HEK293 (cell line): ENCODE results near the gene SLFN12L.

ENCODE experiments used
- CTCF ChIA-PET: fragments of 350-600 bp; formaldehyde crosslinking; extraction: SDS; loops from one replicate; lab custom pipeline; 2021; ENCODE audit warnings: antibody characterized with exemption; lab: Yijun Ruan, JAX
- POLR2A ChIA-PET: fragments of 300-600 bp; formaldehyde crosslinking; extraction: SDS; loops from one replicate; lab custom pipeline; 2020; ENCODE audit warnings: antibody characterized with exemption, inconsistent platforms; lab: Yijun Ruan, JAX
- H3K27ac ChIP-seq: fragments of 200-500 bp; sonication (Bioruptor generic); 2 replicates; pipeline ENCODE4 v1.5.1; 2014; ENCODE audit warnings: low read depth, low read length, control low read depth, inconsistent platforms; ENCODE audit errors: extremely low read depth
- H3K36me3 ChIP-seq, 2 experiments: fragments of 200-500 bp in 1 of 2; sonication (Bioruptor generic) in 1 of 2; 1 replicate in 1 of 2; 2 replicates in 1 of 2; pipeline ENCODE4 v1.5.1; 2014 to 2017; ENCODE audit warnings: inconsistent platforms in 2 of 2, low read length in 2 of 2; ENCODE audit not compliant: control insufficient read depth in 2 of 2, insufficient read depth in 1 of 2
- H3K4me1 ChIP-seq: fragments of 200-500 bp; sonication (Bioruptor generic); 2 replicates; pipeline ENCODE4 v1.5.1; 2014; ENCODE audit warnings: mild to moderate bottlenecking, low read length, inconsistent platforms; ENCODE audit not compliant: control insufficient read depth, insufficient read depth
- H3K4me3 ChIP-seq: 2 replicates; pipeline ENCODE4 v1.5.1; 2011; ENCODE audit warnings: low read depth, mild to moderate bottlenecking, control low read depth, low read length, moderate library complexity
- H3K9me3 ChIP-seq: fragments of 200-500 bp; sonication (Bioruptor generic); 2 replicates; pipeline ENCODE4 v1.5.1; 2014; ENCODE audit warnings: low read depth, low read length, inconsistent platforms; ENCODE audit not compliant: control insufficient read depth, insufficient read depth
- EGR2 ChIP-seq: fragments of 450-650 bp; formaldehyde crosslinking; IDR thresholded peaks from 2 replicates; pipeline ENCODE4 v1.5.1; 2016; ENCODE audit warnings: low read depth, missing biosample characterization, missing genetic modification characterization
- HOXD13 ChIP-seq: sonication (generic); formaldehyde crosslinking; IDR thresholded peaks from 2 replicates; pipeline ENCODE4 v1.8.0; 2022; ENCODE audit warnings: missing genetic modification reagents, borderline replicate concordance
- IKZF3 ChIP-seq: fragments of 450-650 bp; IDR thresholded peaks from 2 replicates; pipeline ENCODE4 v1.5.0; 2018; ENCODE audit warnings: missing biosample characterization, mild to moderate bottlenecking, missing genetic modification characterization, moderate library complexity
- PRDM2 ChIP-seq: fragments of 450-650 bp; formaldehyde crosslinking; IDR thresholded peaks from 2 replicates; pipeline ENCODE4 v1.5.1; 2016; ENCODE audit warnings: missing biosample characterization, missing genetic modification characterization, borderline replicate concordance
- SCRT1 ChIP-seq: fragments of 450-650 bp; formaldehyde crosslinking; IDR thresholded peaks from 2 replicates; pipeline ENCODE4 v1.5.1; 2016; ENCODE audit warnings: missing biosample characterization, missing genetic modification characterization, borderline replicate concordance
- SCRT2 ChIP-seq: fragments of 450-650 bp; formaldehyde crosslinking; IDR thresholded peaks from 2 replicates; pipeline ENCODE4 v1.5.1; 2016; ENCODE audit warnings: missing biosample characterization, missing genetic modification characterization
- TSHZ1 ChIP-seq: fragments of 450-650 bp; formaldehyde crosslinking; IDR thresholded peaks from 2 replicates; pipeline ENCODE4 v1.5.1; 2016; ENCODE audit warnings: missing biosample characterization, missing genetic modification characterization, borderline replicate concordance
- WT1 ChIP-seq: fragments of 450-650 bp; formaldehyde crosslinking; IDR thresholded peaks from 2 replicates; pipeline ENCODE4 v1.5.1; 2016; ENCODE audit warnings: missing biosample characterization, missing genetic modification characterization
- ZEB2 ChIP-seq: fragments of 450-650 bp; formaldehyde crosslinking; IDR thresholded peaks from 2 replicates; pipeline ENCODE4 v1.5.1; 2016; ENCODE audit warnings: missing biosample characterization, missing genetic modification characterization
- ZFHX2 ChIP-seq: fragments of 450-650 bp; formaldehyde crosslinking; conservative IDR thresholded peaks from 2 replicates; pipeline ENCODE4 v1.5.1; 2016; ENCODE audit warnings: missing biosample characterization, missing genetic modification characterization
- ZNF112 ChIP-seq: fragments of 450-650 bp; formaldehyde crosslinking; IDR thresholded peaks from 2 replicates; pipeline ENCODE4 v1.5.0; 2017; ENCODE audit warnings: missing biosample characterization, missing genetic modification characterization
- ZNF121 ChIP-seq: fragments of 450-650 bp; formaldehyde crosslinking; IDR thresholded peaks from 2 replicates; pipeline ENCODE4 v1.5.1; 2016; ENCODE audit warnings: missing biosample characterization, missing genetic modification characterization
- ZNF133 ChIP-seq: fragments of 450-650 bp; formaldehyde crosslinking; IDR thresholded peaks from 2 replicates; pipeline ENCODE4 v1.5.1; 2016; ENCODE audit warnings: missing biosample characterization, missing genetic modification characterization
- ZNF16 ChIP-seq: fragments of 450-650 bp; formaldehyde crosslinking; IDR thresholded peaks from 2 replicates; pipeline ENCODE4 v1.5.1; 2016; ENCODE audit warnings: low read depth, missing biosample characterization, missing genetic modification characterization
- ZNF311 ChIP-seq: fragments of 450-650 bp; formaldehyde crosslinking; IDR thresholded peaks from 2 replicates; pipeline ENCODE4 v1.5.1; 2017; ENCODE audit warnings: missing biosample characterization, missing genetic modification characterization, borderline replicate concordance
- ZNF366 ChIP-seq: fragments of 450-650 bp; formaldehyde crosslinking; conservative IDR thresholded peaks from 2 replicates; pipeline ENCODE4 v1.5.1; 2016; ENCODE audit warnings: missing biosample characterization, missing genetic modification characterization
- ZNF521 ChIP-seq: fragments of 450-650 bp; formaldehyde crosslinking; IDR thresholded peaks from 2 replicates; pipeline ENCODE4 v1.5.1; 2017; ENCODE audit warnings: missing biosample characterization, mild to moderate bottlenecking, missing genetic modification characterization
- ZNF530 ChIP-seq: fragments of 450-650 bp; formaldehyde crosslinking; IDR thresholded peaks from 2 replicates; pipeline ENCODE4 v1.5.1; 2016; ENCODE audit warnings: low read depth, missing biosample characterization, missing genetic modification characterization
- ZNF670 ChIP-seq: fragments of 450-650 bp; formaldehyde crosslinking; IDR thresholded peaks from 2 replicates; pipeline ENCODE4 v1.5.1; 2016; ENCODE audit warnings: missing biosample characterization, missing genetic modification characterization, low read depth
- ZNF777 ChIP-seq: fragments of 450-650 bp; formaldehyde crosslinking; IDR thresholded peaks from 2 replicates; pipeline ENCODE4 v1.5.1; 2017; ENCODE audit warnings: missing biosample characterization, missing genetic modification characterization, borderline replicate concordance
- TF ChIP-seq, protein P1 (sequence below): fragments of 450-650 bp; formaldehyde crosslinking; optimal IDR thresholded peaks from 2 replicates; pipeline ENCODE3; 2016; ENCODE audit warnings: missing biosample characterization, mild to moderate bottlenecking, missing genetic modification characterization
- TF ChIP-seq, protein P2 (sequence below): fragments of 450-650 bp; formaldehyde crosslinking; IDR thresholded peaks from 2 replicates; pipeline ENCODE4 v1.5.1; 2017; ENCODE audit warnings: missing biosample characterization, missing genetic modification characterization

SLFN12L gene

GRCh38 chr17:35543856-35544255 lies 6.4 kb upstream of the SLFN12L start (continued):
- no peak for TF ChIP-seq ZNF133
- no peak for TF ChIP-seq TSHZ1 (tag by site-specific recombination)
- TF ChIP-seq EGR2: no peak
- no peak for TF ChIP-seq PRDM2 (tag by site-specific recombination)
- no peak for TF ChIP-seq ZNF670 (tag by site-specific recombination)

DNA sequence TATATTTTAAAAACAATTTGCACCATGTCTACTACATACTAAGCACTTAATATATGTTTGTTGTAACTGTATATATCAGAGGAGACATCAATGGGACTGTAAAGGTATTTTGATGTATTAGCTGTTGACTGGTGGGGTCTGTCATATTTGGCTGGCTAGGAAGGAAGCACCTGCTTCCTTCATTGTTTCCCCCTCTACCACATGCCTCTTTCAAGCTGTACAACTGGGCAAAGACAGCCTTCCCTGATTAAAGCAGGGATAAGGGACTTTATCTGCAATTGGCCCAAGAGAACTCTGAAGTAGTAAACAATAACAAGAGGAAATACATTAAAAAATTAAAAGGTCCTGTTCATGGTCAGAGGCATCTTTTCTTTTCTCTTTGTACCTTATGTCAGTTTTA lies 5.5 kb upstream of the SLFN12L start:
- no peaks in the 10 kb centered on the region for H3K9me3 ChIP-seq
- no peak overlapping the region for H3K27ac ChIP-seq
- ChIA-PET CTCF (interaction anchor here (0.6 to 4.3 kb wide), 5 partner anchors 10 to 388 kb away, joined by 3 to 19 read pairs (median 4); partner anchors contain the start of gene RDM1), POLR2A (no interaction called here)
- no peaks in the 10 kb centered on the region for H3K36me3 ChIP-seq
- peaks cover 3% of the 10 kb centered on the region; the same call in 1 of the 2 replicates for H3K4me1 ChIP-seq
- TF ChIP-seq ZNF366 (no peak), ZNF16 (tag by site-specific recombination) (no peak), ZFHX2 (tag by site-specific recombination) (no peak), SCRT1 (tag by site-specific recombination) (no peak), ZNF530 (tag by site-specific recombination) (no peak), ZNF521 (tag by site-specific recombination) (no peak), ZNF112 (tag by site-specific recombination) (no peak), ZNF311 (tag by site-specific recombination) (no peak), WT1 (tag by site-specific recombination) (no peak), ZEB2 (tag by site-specific recombination) (no peak), ZNF121 (tag by site-specific recombination) (no peak), ZNF777 (tag by site-specific recombination) (no peak), IKZF3 (tag by site-specific recombination) (no peak), HOXD13 (CRISPR knock-in tag) (no peak), SCRT2 (tag by site-specific recombination) (no peak)
- TF ChIP-seq, protein P1, sequence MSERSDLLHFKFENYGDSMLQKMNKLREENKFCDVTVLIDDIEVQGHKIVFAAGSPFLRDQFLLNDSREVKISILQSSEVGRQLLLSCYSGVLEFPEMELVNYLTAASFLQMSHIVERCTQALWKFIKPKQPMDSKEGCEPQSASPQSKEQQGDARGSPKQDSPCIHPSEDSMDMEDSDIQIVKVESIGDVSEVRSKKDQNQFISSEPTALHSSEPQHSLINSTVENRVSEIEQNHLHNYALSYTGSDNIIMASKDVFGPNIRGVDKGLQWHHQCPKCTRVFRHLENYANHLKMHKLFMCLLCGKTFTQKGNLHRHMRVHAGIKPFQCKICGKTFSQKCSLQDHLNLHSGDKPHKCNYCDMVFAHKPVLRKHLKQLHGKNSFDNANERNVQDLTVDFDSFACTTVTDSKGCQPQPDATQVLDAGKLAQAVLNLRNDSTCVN (tag by site-specific recombination): no peak
- TF ChIP-seq, protein P2, sequence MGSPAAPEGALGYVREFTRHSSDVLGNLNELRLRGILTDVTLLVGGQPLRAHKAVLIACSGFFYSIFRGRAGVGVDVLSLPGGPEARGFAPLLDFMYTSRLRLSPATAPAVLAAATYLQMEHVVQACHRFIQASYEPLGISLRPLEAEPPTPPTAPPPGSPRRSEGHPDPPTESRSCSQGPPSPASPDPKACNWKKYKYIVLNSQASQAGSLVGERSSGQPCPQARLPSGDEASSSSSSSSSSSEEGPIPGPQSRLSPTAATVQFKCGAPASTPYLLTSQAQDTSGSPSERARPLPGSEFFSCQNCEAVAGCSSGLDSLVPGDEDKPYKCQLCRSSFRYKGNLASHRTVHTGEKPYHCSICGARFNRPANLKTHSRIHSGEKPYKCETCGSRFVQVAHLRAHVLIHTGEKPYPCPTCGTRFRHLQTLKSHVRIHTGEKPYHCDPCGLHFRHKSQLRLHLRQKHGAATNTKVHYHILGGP (tag by site-specific recombination): no peak
- no peak overlapping the region for H3K4me3 ChIP-seq
